Fibroblast of mammary gland (primary cell): Measurements from ENCODE around the gene PLAGL2.

Experiments used
- DNase-seq: peaks from one replicate; pipeline ENCODE4 v3.0.0-alpha.2; 2010; ENCODE audit warnings: low read depth
- H3K4me3 ChIP-seq: 2 replicates; pipeline ENCODE4 v1.5.1; 2011; ENCODE audit warnings: low read depth, mild to moderate bottlenecking, low read length, moderate library complexity; ENCODE audit not compliant: control insufficient read depth
- TF ChIP-seq, protein P1 (sequence below): conservative IDR thresholded peaks from 2 replicates; pipeline ENCODE4 v1.5.1; 2011; ENCODE audit warnings: low read depth, low read length, inconsistent platforms; ENCODE audit not compliant: control insufficient read depth, insufficient read depth

PLAGL2 gene

DNA sequence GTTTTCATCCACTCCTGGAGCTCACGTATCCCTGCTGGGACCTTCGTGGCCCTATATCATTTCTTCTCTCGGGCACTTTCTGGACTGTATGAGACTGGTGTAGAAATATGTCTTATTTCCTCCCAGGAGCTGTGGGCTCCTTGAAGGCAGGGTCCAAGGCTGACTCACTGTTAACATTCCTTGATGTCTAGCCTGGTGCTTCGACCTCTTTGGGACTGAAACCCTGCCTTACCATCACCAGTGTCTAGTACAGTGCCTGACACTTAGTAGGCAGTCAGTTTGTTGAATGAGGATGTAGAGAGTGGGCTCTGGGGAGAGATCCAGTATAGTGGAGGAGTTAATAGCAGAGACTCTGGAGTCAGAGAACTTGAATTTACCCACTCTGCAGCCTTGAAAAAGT lies 23.7 kb upstream of the PLAGL2 start:
- H3K4me3 ChIP-seq, result no peak overlapping the region
- TF ChIP-seq, protein P1, sequence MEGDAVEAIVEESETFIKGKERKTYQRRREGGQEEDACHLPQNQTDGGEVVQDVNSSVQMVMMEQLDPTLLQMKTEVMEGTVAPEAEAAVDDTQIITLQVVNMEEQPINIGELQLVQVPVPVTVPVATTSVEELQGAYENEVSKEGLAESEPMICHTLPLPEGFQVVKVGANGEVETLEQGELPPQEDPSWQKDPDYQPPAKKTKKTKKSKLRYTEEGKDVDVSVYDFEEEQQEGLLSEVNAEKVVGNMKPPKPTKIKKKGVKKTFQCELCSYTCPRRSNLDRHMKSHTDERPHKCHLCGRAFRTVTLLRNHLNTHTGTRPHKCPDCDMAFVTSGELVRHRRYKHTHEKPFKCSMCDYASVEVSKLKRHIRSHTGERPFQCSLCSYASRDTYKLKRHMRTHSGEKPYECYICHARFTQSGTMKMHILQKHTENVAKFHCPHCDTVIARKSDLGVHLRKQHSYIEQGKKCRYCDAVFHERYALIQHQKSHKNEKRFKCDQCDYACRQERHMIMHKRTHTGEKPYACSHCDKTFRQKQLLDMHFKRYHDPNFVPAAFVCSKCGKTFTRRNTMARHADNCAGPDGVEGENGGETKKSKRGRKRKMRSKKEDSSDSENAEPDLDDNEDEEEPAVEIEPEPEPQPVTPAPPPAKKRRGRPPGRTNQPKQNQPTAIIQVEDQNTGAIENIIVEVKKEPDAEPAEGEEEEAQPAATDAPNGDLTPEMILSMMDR, result no peak
- DNase-seq, result no peak

DNA sequence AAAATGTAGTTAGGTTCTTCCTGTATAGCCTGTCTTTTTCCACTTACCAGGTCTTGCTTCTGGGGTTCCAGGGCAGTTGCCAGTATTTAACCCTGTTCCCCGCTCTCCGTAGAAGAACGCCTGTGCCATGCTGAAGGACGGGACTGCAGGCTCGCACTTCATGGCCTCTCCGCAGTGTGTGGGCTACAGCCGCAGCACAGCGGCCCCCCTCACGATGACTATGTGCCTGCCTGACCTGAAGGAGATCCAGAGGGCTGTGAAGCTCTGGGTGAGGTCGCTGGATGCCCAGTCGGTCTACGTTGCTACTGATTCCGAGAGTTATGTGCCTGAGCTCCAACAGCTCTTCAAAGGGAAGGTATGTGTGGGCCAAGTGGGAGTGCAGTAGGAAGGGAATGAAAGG lies 23.2 kb upstream of the PLAGL2 start:
- no peak overlapping the region for H3K4me3 ChIP-seq
- TF ChIP-seq, protein P1, result no peak

DNA sequence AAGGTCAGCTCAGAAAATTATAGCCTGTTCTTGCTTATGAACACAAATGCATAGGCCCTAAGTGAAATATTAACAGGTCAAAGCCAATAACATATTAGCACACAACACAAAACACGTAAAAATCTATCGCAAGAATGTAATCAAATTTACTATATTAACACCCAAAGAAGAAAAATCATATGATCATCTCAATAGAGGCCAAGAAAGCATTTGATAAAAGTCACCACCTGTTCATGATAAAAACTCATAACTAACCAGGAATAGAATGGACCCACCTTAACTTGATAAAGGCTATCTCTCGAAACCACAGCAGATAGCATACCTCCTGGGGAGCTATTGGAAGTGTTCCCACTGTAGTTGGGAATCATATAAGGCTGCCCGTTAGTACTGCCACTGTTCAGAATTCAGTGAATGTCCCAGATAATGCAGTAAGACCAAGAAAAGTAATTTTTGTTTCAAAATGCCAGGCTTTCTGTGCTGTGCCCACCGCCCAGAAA lies 21.8 kb upstream of the PLAGL2 start:
- H3K4me3 ChIP-seq, result no peak overlapping the region
- DNase-seq, result no peak
- TF ChIP-seq, protein P1, result no peak

More for the DNA sequence above, 23.2 kb upstream of the PLAGL2 start:
- no peak for DNase-seq

DNA sequence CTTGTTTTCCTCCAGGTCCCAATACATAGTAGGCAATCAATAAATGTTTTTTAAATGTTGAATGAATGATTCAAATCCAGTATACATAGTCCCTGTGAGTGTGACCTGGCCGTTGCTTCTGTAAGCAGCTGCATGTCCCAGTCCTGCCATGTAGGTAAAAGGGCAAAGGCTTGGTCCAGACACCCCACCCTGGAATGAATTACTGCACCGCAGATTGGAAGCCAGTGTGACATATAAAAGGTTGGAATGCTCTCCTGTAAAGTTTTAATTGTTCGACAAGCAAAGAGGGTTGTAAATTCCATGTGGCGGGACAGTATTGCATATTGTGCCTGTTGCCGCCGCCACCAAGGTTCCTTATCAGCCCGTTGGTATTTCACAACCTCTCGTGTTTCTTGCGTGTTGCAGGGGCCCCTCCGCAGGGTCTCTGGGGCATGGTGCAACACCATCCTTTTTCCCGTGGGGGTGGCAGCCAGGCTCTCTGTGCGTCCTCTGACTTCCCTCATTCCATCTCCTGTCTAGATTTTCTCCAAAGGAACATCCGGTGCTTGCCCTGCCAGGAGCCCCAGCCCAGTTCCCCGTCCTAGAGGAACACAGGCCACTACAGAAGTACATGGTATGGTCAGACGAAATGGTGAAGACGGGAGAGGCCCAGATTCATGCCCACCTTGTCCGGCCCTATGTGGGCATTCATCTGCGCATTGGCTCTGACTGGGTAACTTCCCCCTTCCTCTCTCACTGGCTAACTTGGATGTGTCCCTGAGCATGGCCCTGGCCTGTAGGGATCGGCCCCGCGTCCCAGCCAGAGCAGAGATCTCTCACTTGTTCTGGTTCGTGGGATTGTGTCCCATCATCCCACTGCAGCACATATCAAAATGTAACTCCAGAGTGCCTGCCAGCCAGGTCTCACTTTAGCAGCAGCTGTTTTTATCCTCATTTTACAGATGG lies 20.5 kb upstream of the PLAGL2 start:
- DNase-seq, result no peak
- H3K4me3 ChIP-seq, result no peak overlapping the region
- TF ChIP-seq, protein P1, result no peak

DNA sequence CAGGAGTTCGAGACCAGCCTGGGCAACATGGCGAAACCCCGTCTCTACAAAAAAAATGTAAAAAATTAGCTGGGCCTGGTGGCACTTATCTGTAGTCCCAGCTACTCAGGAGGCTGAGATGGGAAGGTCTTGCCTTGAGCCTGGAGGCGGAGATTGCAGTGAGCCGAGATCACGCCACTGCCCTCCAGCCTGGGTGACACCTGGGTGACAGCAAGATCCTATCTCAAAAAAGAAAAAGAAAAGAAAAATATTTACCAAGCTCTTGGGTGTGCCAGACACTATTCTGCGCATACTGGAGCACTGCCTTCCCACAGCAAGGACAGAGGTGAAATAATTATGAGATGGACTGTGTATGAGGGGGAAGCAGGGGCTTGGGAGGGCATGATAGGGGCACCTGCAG lies 19.8 kb upstream of the PLAGL2 start:
- TF ChIP-seq, protein P1, result no peak
- H3K4me3 ChIP-seq, result no peak overlapping the region
- no peak for DNase-seq

DNA sequence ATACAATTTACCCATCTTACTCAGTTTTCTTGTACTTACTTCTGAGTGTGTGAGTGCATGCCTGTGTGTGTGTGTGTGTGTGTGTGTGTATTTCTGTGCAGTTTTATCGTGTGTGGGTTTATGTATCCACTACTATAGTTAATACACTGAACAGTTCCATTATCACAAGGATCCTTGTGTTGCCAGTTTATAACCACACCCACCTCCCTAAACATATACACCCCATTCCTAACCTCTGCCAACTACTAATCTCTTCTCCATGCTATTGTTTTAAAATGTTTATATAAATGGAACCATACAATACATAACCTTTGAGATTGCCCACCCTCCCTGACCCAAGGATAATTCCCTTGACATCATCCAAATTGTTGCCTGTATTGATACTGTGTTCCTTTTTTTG lies 18.8 kb upstream of the PLAGL2 start:
- DNase-seq, result no peak
- H3K4me3 ChIP-seq, result no peak overlapping the region
- TF ChIP-seq, protein P1, result no peak
